ENCODE measurements around the gene ZNF598. TPM values are rescaled to one million over a fixed set of nuclear protein-coding genes. Genes with fewer than 3 reads are reported as not detected.

ZNF598 gene
- total and polyA plus RNA-seq, 7 donors, result 12.8 to 57.0 (median 20.3) TPM

- peak overlapping the region; percentile 19 to 75 (median 68) for H3K4me3 ChIP-seq
- intact Hi-C loops (cut with DNase I), result loop anchor here (2.0 kb wide), 1 partner anchor 21 kb away; the partner anchor contains the start of genes NTHL1 and TSC2
- WGBS, 2 donors, result 76 to 89% methylated on average over 16 of the region's 16 CpGs
- H3K9me3 ChIP-seq, result no peaks in the 10 kb centered on the region
- H3K4me1 ChIP-seq, result peaks cover 4 to 49% (median 39%) of the 10 kb centered on the region in 4 donors
- peak overlapping the region; percentile 72 to 73 (median 72) for H3K27ac ChIP-seq
- TF ChIP-seq EP300 (IDR thresholded peaks at IDR 0.05), result no peak
- no peak for TF ChIP-seq POLR2A (IDR thresholded peaks at IDR 0.05)
- TF ChIP-seq POLR2AphosphoS5 (IDR thresholded peaks at IDR 0.05), result no peak
- TF ChIP-seq CTCF (IDR thresholded peaks at IDR 0.05), result no peak
- peaks cover 4 to 9% (median 9%) of the 10 kb centered on the region in 3 donors for H3K27me3 ChIP-seq
- DNase-seq, result no peak
- peaks cover 0 to 8% (median 0%) of the 10 kb centered on the region in 4 donors for H3K36me3 ChIP-seq
These were observed 16.3 kb upstream of the ZNF598 start for GRCh38 chr16:2025878-2026460.

DNA sequence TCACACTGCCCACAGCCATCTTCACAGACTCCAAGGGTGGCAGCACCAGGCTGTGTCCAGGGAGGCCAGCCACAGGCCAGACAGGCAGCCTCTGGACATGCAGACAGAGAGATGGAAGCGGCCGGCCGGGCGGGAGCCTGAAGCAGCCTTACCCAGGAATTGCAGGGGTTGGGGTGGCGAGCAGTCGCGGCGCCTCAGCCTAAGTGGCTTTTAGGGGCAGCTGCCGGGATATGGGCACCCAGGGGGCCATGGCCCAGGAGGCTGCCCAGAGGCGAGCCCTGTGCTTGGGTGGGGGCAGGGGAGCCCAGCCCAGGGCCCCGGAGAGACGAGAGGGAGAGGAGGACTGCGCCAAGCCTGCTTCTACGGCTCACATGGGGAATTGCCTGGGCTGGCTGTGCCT is 15.6 kb upstream of the ZNF598 start:
- TF ChIP-seq EP300 (IDR thresholded peaks at IDR 0.05) (no peak), POLR2AphosphoS5 (IDR thresholded peaks at IDR 0.05) (no peak), CTCF (IDR thresholded peaks at IDR 0.05) (no peak), POLR2A (IDR thresholded peaks at IDR 0.05) (no peak)
- intact Hi-C loops (cut with DNase I), result no loop called here
- no peak for DNase-seq
- Histone ChIP-seq H3K36me3 (peaks cover 0 to 7% (median 0%) of the 10 kb centered on the region in 4 donors), H3K9me3 (no peaks in the 10 kb centered on the region), H3K27ac (no peak overlapping the region), H3K4me1 (peaks cover 4 to 55% (median 45%) of the 10 kb centered on the region in 4 donors), H3K27me3 (peaks cover 10 to 17% (median 16%) of the 10 kb centered on the region in 3 donors), H3K4me3 (no peak overlapping the region)
- whole genome bisulfite sequencing, 2 donors, result 92 to 94% methylated on average over 14 of the region's 14 CpGs

- no peak for DNase-seq
- intact Hi-C loops (cut with DNase I), result loop anchor here (5.0 kb wide), 1 partner anchor 228 kb away; the partner anchor contains the start of gene ECI1
- no peaks in the 10 kb centered on the region for H3K36me3 ChIP-seq
- peak overlapping the region; percentile 64 to 78 (median 71) for H3K27ac ChIP-seq
- peaks cover 23 to 29% (median 28%) of the 10 kb centered on the region in 3 donors for H3K27me3 ChIP-seq
- peaks cover 4 to 64% (median 53%) of the 10 kb centered on the region in 4 donors for H3K4me1 ChIP-seq
- TF ChIP-seq POLR2AphosphoS5 (IDR thresholded peaks at IDR 0.05), result no peak
- no peak for TF ChIP-seq EP300 (IDR thresholded peaks at IDR 0.05)
- no peak for TF ChIP-seq CTCF (IDR thresholded peaks at IDR 0.05)
- TF ChIP-seq POLR2A (IDR thresholded peaks at IDR 0.05), result no peak
- no peak overlapping the region for H3K4me3 ChIP-seq
- WGBS, 2 donors, result 87 to 90% methylated on average over 12 of the region's 12 CpGs
- no peaks in the 10 kb centered on the region for H3K9me3 ChIP-seq
These were observed 14.4 kb upstream of the ZNF598 start for GRCh38 chr16:2024032-2024420.

GRCh38 chr16:2023092-2024031 is 13.7 kb upstream of the ZNF598 start:
- peak overlapping the region; percentile 64 to 78 (median 71) for H3K27ac ChIP-seq
- intact Hi-C loops (cut with DNase I), result loop anchor here (2.0 to 5.0 kb wide), 3 partner anchors 117 to 229 kb away; partner anchors contain the start of gene ECI1

More at GRCh38 chr16:2023092-2024031, 13.7 kb upstream of the ZNF598 start:
- Histone ChIP-seq H3K27me3 (peaks cover 25 to 36% (median 33%) of the 10 kb centered on the region in 3 donors), H3K4me1 (peaks cover 4 to 57% (median 51%) of the 10 kb centered on the region in 4 donors), H3K9me3 (no peaks in the 10 kb centered on the region), H3K36me3 (no peaks in the 10 kb centered on the region), H3K4me3 (peak overlapping the region; percentile 8 to 44 (median 36))
- TF ChIP-seq POLR2A (IDR thresholded peaks at IDR 0.05) (no peak), CTCF (IDR thresholded peaks at IDR 0.05) (peak; percentile 95 to 98 (median 96)), POLR2AphosphoS5 (IDR thresholded peaks at IDR 0.05) (peak in 3 of 4 donors; percentile 19 to 61 (median 54))
- WGBS, 2 donors, result 12 to 16% methylated on average over 53 of the region's 53 CpGs
- DNase-seq, result peak; percentile 96
